Measurements from ENCODE around the gene PLPP7.
"Not testable (repeated sequence)": the region's sequence is repeated elsewhere in the genome, so short reads cannot be mapped to it uniquely, and the experiment has no call there.

The PLPP7 gene

DNA sequence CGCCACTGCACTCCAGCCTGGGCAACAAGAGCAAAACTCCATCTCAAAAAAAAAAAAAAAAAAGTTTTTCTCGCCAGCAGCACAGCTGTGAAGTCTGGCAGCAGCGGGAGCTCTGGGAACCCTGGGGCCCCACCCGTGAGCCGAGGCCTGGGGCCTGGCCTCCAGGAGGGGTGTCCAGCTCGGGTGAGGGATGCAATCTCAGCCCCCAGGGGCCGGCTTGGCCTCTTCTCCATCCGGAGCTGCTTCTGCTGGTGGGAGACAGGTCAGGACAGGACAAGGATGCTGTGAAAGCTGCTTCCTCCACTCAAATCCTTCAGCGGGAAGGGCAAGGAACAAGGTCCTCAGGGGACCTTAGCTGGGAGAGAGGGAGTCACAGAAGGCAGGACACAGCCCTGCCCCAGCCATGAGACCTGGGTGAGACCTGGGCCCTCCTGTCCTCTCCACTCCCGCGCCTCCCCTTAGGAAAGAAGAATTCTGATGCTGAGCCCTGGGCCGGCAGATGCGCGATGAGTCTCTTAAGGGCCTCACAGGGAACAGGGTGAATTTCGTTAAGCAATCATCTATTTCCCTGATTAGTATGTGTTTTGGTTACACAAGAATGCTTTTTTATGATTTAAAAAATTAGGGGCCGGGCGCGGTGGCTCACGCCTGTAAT is 30.6 kb downstream of the PLPP7 start:
- DNase-seq (ENCODE audit: low read depth), result no peak
- H3K4me3 ChIP-seq (ENCODE audit: low read depth, low read length), result no peak overlapping the region
- TF ChIP-seq MYC (IDR thresholded peaks at IDR 0.05; ENCODE audit: low read depth, low read length), result no peak
- TF ChIP-seq POLR2A (IDR thresholded peaks at IDR 0.05; ENCODE audit: extremely low read depth, insufficient read length), result no peak
- TF ChIP-seq, protein P1, sequence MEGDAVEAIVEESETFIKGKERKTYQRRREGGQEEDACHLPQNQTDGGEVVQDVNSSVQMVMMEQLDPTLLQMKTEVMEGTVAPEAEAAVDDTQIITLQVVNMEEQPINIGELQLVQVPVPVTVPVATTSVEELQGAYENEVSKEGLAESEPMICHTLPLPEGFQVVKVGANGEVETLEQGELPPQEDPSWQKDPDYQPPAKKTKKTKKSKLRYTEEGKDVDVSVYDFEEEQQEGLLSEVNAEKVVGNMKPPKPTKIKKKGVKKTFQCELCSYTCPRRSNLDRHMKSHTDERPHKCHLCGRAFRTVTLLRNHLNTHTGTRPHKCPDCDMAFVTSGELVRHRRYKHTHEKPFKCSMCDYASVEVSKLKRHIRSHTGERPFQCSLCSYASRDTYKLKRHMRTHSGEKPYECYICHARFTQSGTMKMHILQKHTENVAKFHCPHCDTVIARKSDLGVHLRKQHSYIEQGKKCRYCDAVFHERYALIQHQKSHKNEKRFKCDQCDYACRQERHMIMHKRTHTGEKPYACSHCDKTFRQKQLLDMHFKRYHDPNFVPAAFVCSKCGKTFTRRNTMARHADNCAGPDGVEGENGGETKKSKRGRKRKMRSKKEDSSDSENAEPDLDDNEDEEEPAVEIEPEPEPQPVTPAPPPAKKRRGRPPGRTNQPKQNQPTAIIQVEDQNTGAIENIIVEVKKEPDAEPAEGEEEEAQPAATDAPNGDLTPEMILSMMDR (IDR thresholded peaks at IDR 0.05; ENCODE audit: low read depth, low read length), result no peak
- TF ChIP-seq, protein P2, sequence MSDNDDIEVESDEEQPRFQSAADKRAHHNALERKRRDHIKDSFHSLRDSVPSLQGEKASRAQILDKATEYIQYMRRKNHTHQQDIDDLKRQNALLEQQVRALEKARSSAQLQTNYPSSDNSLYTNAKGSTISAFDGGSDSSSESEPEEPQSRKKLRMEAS (IDR thresholded peaks at IDR 0.05; ENCODE audit: low read depth, low read length), result no peak

DNA sequence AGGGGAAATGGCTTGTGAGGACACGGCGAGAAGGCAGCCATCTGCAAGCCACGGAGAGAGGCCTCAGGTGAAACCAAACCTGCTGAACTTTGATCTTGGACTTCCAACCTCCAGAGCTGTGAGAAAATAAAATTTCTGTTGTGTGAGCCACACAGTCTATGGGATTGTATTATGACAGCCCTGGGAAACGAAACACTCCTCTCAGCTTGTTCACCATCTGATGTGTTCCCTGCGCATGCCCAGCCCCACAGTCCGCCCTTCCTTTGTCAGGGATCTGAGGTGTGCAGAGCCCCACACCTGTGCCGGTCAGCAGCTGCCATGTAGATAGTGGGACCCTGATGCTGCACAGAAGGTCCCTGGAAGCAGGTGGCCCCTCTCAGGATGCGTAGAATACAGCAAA is 34.1 kb downstream of the PLPP7 start:
- H3K4me3 ChIP-seq (ENCODE audit: low read depth, low read length), result no peak overlapping the region
- TF ChIP-seq, protein P1 (IDR thresholded peaks at IDR 0.05; ENCODE audit: low read depth, low read length), result no peak
- TF ChIP-seq MYC (IDR thresholded peaks at IDR 0.05; ENCODE audit: low read depth, low read length) (no peak), POLR2A (IDR thresholded peaks at IDR 0.05; ENCODE audit: extremely low read depth, insufficient read length) (no peak)
- TF ChIP-seq, protein P2 (IDR thresholded peaks at IDR 0.05; ENCODE audit: low read depth, low read length), result no peak
- DNase-seq (ENCODE audit: low read depth), result no peak

DNA sequence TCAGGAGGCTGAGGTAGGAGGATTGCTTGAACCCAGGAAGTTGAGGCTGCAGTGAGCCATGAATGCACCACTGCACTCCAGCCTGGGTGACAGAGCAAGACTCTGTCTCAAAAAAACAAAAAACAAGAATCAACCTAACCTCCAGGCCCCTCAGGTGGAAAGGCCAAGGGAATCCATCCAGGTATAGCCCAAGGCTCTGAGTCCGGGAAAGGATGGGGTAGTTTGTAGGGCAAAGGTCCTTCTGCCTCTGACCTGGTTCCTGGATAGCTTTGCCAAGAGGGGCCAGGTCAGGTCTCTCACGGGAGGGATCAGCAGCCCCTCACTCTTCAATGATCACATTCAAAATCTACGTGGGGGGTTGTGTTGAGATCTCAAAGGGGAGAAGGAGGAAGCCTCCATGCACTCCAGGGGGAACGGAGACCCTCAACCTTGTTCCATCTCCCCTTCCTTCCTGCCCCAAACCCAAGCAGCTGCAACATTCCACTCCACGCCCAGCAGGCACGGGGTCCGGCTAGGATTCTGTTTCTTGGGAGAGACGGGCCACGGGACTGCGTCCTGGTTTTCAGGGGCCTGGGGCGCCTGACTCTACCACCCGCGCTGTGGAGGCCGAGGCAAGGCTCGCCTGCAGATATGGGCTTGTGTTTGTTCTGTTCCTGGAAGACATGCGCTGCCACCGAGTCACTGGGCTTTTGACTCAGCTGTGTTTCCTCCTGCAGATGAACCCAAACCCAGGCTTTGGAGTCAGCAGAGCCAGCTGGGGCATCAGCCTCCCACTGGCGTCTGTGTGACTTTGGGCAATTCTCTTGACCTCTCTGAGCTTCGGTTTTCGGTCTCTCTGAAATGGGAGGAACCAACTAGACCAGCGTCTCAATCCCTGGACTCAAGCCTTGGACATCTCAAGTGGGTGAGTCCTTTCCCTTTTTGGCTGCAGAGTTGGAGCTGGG is 35.5 kb downstream of the PLPP7 start:
- no peak for DNase-seq (ENCODE audit: low read depth)
- TF ChIP-seq, protein P2 (IDR thresholded peaks at IDR 0.05; ENCODE audit: low read depth, low read length), result no peak
- TF ChIP-seq, protein P1 (IDR thresholded peaks at IDR 0.05; ENCODE audit: low read depth, low read length), result no peak
- TF ChIP-seq MYC (IDR thresholded peaks at IDR 0.05; ENCODE audit: low read depth, low read length) (no peak), POLR2A (IDR thresholded peaks at IDR 0.05; ENCODE audit: extremely low read depth, insufficient read length) (no peak)
- no peak overlapping the region for H3K4me3 ChIP-seq (ENCODE audit: low read depth, low read length)

DNA sequence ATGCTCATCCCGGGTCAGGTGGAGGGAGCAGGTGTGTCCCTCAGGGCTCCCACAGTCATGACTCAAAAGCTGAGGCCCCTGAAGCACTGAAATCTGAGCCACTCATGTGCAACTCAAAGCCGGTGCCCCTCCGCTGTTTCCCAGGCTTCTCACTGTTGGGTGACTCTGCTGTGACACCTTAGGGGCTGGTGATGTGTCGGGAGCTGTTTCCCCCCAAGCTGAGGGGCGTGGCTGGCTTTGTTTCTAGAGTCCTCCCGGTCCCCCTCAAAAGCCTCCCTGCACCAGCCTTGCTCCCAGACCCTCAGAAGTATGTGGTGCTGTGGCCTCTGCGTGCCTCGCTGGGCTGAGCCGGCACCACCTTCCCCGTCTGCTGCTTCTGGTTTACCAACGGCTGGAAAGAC is 39.7 kb downstream of the PLPP7 start:
- DNase-seq (ENCODE audit: low read depth), result no peak
- TF ChIP-seq, protein P1 (IDR thresholded peaks at IDR 0.05; ENCODE audit: low read depth, low read length), result no peak
- no peak for TF ChIP-seq MYC (IDR thresholded peaks at IDR 0.05; ENCODE audit: low read depth, low read length)
- TF ChIP-seq POLR2A (IDR thresholded peaks at IDR 0.05; ENCODE audit: extremely low read depth, insufficient read length), result no peak
- TF ChIP-seq, protein P2 (IDR thresholded peaks at IDR 0.05; ENCODE audit: low read depth, low read length), result no peak
- H3K4me3 ChIP-seq (ENCODE audit: low read depth, low read length), result no peak overlapping the region

DNA sequence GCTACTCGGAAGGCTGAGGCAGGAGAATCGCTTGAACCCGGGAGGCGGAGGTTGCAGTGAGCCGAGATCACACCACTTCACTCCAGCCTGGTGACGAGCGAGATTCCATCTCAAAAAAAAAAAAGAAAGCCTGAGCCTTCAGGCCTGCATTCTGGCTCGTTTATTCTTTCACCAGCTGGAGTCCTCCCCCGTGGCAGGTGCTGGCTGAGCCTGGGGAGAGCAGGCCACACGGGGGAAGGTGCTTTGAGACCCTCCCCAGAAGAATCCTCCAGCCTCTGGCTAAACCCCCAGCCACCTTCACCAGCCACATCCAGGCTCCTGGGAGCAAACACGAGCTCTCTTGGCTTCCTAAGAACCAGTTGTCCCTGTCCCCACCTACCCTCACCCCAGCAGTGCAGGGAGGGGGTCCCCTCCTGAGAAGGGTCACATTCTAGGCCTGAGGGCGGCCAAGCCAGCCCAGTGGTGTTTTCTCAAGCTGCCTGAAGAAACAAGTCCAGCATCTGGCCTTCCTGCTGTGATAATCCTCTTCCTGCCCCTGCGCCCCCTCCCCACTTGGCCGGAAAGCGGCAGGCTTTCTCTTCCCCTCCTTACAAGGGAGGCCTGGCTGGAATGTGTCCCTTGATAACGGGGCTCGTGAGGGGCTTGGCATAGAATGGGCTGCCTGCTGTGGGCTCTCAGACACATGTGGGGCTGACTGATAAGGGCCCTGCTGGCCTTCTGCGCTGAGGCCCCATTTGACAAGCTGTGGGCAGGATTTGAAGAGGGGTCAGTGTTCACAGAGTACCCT is 41.5 kb downstream of the PLPP7 start:
- no peak for DNase-seq (ENCODE audit: low read depth)
- no peak overlapping the region for H3K4me3 ChIP-seq (ENCODE audit: low read depth, low read length)
- TF ChIP-seq, protein P1 (IDR thresholded peaks at IDR 0.05; ENCODE audit: low read depth, low read length), result no peak

DNA sequence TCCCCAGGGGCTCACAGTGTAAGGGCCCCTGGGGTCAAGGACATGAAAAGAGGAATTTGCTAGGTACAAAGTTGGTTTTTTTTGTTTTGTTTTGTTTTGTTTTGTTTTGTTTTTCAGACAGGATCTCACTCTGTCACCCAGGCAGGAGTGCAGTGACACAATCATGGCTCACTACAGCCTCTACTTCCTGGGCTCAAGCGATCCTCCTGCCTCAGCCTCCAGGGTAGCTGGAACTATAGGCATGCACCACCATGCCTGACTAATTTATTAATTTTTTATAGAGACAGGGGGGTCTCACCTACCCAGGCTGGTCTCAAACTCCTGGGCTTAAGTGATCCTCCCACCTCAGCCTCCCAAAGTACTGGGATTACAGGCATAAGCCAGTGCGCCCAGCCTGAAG is 42.5 kb downstream of the PLPP7 start:
- H3K4me3 ChIP-seq (ENCODE audit: low read depth, low read length); DNase-seq (ENCODE audit: low read depth): not testable (repeated sequence)
